Epithelial cell of proximal tubule (primary cell): ENCODE data around the gene LRP3. TPM values are rescaled to one million over a fixed set of nuclear protein-coding genes. Genes with fewer than 3 reads are reported as not detected.
"Not testable (repeated sequence)": the region's sequence is repeated elsewhere in the genome, so short reads cannot be mapped to it uniquely, and the experiment has no call there.

Experiments used
- DNase-seq: peaks from one replicate; pipeline ENCODE4 v3.0.0-alpha.2; 2011; ENCODE audit warnings: low read depth
- H3K4me3 ChIP-seq: 2 replicates; pipeline ENCODE4 v1.5.1; 2011; ENCODE audit warnings: low read depth, mild to moderate bottlenecking, low read length
- total RNA-seq: library from RNA; depleted of rRNA; stranded (reverse); fragments of >200 nt; gene quantifications from 2 replicates; pipeline ENCODE4 v1.2.3, GENCODE V29; 2015
- TF ChIP-seq, protein P1 (sequence below): conservative IDR thresholded peaks from 2 replicates; pipeline ENCODE4 v1.5.1; 2012; ENCODE audit warnings: low read depth, mild to moderate bottlenecking, low read length

The LRP3 gene
- total RNA-seq, 1 donor from 2014 or later: 26.3 TPM

- H3K4me3 ChIP-seq: no peak overlapping the region
- no peak for DNase-seq
Observed at GRCh38 chr19:33156334-33156733, 37.8 kb upstream of the LRP3 start.

GRCh38 chr19:33157906-33158305 is 36.2 kb upstream of the LRP3 start:
- DNase-seq: no peak
- TF ChIP-seq, protein P1, sequence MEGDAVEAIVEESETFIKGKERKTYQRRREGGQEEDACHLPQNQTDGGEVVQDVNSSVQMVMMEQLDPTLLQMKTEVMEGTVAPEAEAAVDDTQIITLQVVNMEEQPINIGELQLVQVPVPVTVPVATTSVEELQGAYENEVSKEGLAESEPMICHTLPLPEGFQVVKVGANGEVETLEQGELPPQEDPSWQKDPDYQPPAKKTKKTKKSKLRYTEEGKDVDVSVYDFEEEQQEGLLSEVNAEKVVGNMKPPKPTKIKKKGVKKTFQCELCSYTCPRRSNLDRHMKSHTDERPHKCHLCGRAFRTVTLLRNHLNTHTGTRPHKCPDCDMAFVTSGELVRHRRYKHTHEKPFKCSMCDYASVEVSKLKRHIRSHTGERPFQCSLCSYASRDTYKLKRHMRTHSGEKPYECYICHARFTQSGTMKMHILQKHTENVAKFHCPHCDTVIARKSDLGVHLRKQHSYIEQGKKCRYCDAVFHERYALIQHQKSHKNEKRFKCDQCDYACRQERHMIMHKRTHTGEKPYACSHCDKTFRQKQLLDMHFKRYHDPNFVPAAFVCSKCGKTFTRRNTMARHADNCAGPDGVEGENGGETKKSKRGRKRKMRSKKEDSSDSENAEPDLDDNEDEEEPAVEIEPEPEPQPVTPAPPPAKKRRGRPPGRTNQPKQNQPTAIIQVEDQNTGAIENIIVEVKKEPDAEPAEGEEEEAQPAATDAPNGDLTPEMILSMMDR: no peak
- H3K4me3 ChIP-seq: no peak overlapping the region

More at GRCh38 chr19:33156334-33156733, 37.8 kb upstream of the LRP3 start:
- TF ChIP-seq, protein P1: no peak

GRCh38 chr19:33158365-33158764 is 35.8 kb upstream of the LRP3 start:
- no peak for DNase-seq
- H3K4me3 ChIP-seq: no peak overlapping the region
- TF ChIP-seq, protein P1: no peak

DNA sequence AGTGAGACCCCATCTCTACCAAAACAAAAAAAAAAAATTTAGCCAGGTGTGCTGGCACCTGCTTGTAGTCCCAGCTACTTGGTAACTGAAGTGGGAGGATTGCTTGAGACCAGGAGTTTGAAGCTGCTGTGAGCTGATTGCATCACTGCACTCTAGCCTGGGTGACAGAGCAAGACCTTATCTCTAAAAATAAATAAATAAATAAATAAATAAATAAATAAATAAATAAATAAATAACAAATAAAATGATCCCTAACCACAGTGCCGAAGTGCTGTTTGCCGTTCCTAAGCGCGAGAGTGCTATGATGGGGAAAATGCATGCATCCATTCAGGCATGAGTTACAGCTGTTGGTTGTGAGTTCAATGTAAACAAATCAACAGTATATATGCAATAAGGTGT is 35.0 kb upstream of the LRP3 start:
- no peak overlapping the region for H3K4me3 ChIP-seq
- no peak for DNase-seq

GRCh38 chr19:33159893-33160292 is 34.2 kb upstream of the LRP3 start:
- DNase-seq: no peak
- TF ChIP-seq, protein P1: no peak
- no peak overlapping the region for H3K4me3 ChIP-seq

More for the DNA sequence above, 35.0 kb upstream of the LRP3 start:
- TF ChIP-seq, protein P1: no peak

- TF ChIP-seq, protein P1: no peak
Observed at GRCh38 chr19:33161201-33161600, 32.9 kb upstream of the LRP3 start.

GRCh38 chr19:33163481-33163880 is 30.6 kb upstream of the LRP3 start:
- no peak for DNase-seq
- H3K4me3 ChIP-seq: no peak overlapping the region
- TF ChIP-seq, protein P1: no peak

More at GRCh38 chr19:33161201-33161600, 32.9 kb upstream of the LRP3 start:
- no peak for DNase-seq
- no peak overlapping the region for H3K4me3 ChIP-seq

DNA sequence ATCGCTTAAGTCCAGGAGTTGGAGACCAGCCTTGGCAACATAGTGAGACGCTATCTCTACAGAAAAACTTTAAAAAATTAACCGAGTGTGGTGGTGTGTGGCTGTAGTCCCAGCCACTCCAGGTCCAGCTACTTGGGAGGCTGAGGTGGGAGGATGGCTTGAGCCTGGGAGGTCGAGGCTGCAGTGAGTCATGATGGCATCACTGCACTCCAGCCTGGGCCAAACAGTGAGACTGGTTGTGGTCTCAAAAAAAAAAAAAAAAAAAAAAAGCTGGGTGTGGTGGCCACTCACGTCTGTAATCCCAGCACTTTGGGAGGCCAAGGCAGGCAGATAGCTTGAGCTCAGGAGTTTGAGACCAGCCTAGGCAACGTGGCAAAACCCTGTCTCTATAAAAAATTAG is 28.1 kb upstream of the LRP3 start:
- DNase-seq, H3K4me3 ChIP-seq: not testable (repeated sequence)
